ENCODE results near the gene E4F1. TPM values are rescaled to one million over a fixed set of nuclear protein-coding genes. Genes with fewer than 3 reads are reported as not detected.
A peak's percentile ranks its signal among the peaks of the same experiment; 100 is the strongest.

E4F1 gene
- total and polyA plus RNA-seq, 2 of the 8 experiments (the other 6 are each of a cell fraction or from before 2014, with no cell fraction given): 22.2 to 27.0 TPM

- Histone ChIP-seq H3K23ac (ENCODE audit: insufficient read length) (no peak overlapping the region), H4K8ac (ENCODE audit: extremely low read depth, insufficient read depth, low read length) (peak overlapping the region; percentile 51; the same call in 1 of the 2 replicates), H4K20me1 (replicated peaks in 1 of 2; ENCODE audit: control insufficient read depth in 1 of 2, insufficient read depth in 2 of 2, low read length in 2 of 2) (peaks cover 0 to 6% of the 10 kb centered on the region in 2 experiments), H2BK12ac (ENCODE audit: low read depth, low read length) (no peak overlapping the region), H3K79me1 (ENCODE audit: low read depth, low read length) (no peaks in the 10 kb centered on the region), H3K18ac (ENCODE audit: extremely low read depth, low read length) (no peak overlapping the region), H3K56ac (replicated peaks; ENCODE audit: insufficient read length, low read depth, low read length) (no peak overlapping the region), H2AFZ (ENCODE audit: low read length) (no peak overlapping the region), H3K4me1 (replicated peaks in 1 of 4; ENCODE audit: control insufficient read depth in 3 of 4, insufficient read depth in 4 of 4, low read length in 3 of 4) (no peaks in the 10 kb centered on the region; a peak in 2 of 7 replicates), H3K9me3 (ENCODE audit: insufficient read depth in 2 of 2, low read depth in 1 of 2, low read length in 1 of 2) (no peaks in the 10 kb centered on the region), H3K36me3 (ENCODE audit: control insufficient read depth in 2 of 4, insufficient read depth in 4 of 4, low read length in 3 of 4) (peaks cover 0 to 4% (median 0%) of the 10 kb centered on the region in 4 experiments; a peak in 1 of 8 replicates), H3K27ac (ENCODE audit: low read depth, low read length) (no peak overlapping the region), H3K27me3 (replicated peaks in 1 of 4; ENCODE audit: control insufficient read depth in 3 of 4, extremely low read depth in 1 of 4, insufficient read depth in 3 of 4, low read length in 3 of 4) (no peaks in the 10 kb centered on the region), H3K4me2 (ENCODE audit: insufficient read depth in 1 of 2, low read depth in 2 of 2, low read length in 2 of 2) (no peak overlapping the region), H3K14ac (ENCODE audit: insufficient read length) (no peak overlapping the region), H3K9ac (replicated peaks in 1 of 4; ENCODE audit: extremely low read depth in 1 of 4, low read depth in 3 of 4, low read length in 3 of 4) (no peak overlapping the region), H3K4me3 (ENCODE audit: extremely low read depth in 1 of 4, insufficient read depth in 2 of 4, low read depth in 3 of 4, low read length in 4 of 4) (no peak overlapping the region), H3K23me2 (ENCODE audit: low read depth, low read length) (peaks cover 1% of the 10 kb centered on the region; the same call in 1 of the 2 replicates), H4K91ac (replicated peaks; ENCODE audit: insufficient read length, low read length) (no peak overlapping the region), H3K79me2 (ENCODE audit: control insufficient read depth in 1 of 2, insufficient read depth in 2 of 2, low read length in 2 of 2) (no peaks in the 10 kb centered on the region), H4K5ac (ENCODE audit: insufficient read length, low read depth, low read length) (no peak overlapping the region), H2BK15ac (ENCODE audit: low read length) (no peak overlapping the region), H2BK5ac (ENCODE audit: low read depth, low read length) (no peak overlapping the region), H2BK20ac (ENCODE audit: low read length) (no peak overlapping the region), H2AK5ac (ENCODE audit: low read depth, low read length) (no peak overlapping the region), H3K4ac (replicated peaks; ENCODE audit: insufficient read length, low read depth, low read length) (no peak overlapping the region), H2BK120ac (replicated peaks; ENCODE audit: low read depth, low read length) (no peak overlapping the region)
- DNase-seq (ENCODE audit: low read depth in 1 of 2, low spot score in 2 of 2): no peak
- no peak for FAIRE-seq
- ChIA-PET CTCF (ENCODE audit: partially characterized antibody) (no interaction called here), POLR2A (ENCODE audit: partially characterized antibody) (interaction anchor here (0.6 to 4.9 kb wide), 6 partner anchors 19 to 480 kb away, joined by 3 to 17 read pairs (median 4); partner anchors contain the start of genes ECI1 and TRAF7)
- 91% methylated on average over 17 of the region's 17 CpGs; no CpG with 5 or more reads in 1 of the 2 experiments for WGBS, 2 experiments (ENCODE audit: extremely low coverage in 1 of 2, insufficient coverage in 1 of 2, insufficient read length in 1 of 2, insufficient replicate concordance in 2 of 2, low coverage in 1 of 2, low lambda C conversion rate in 2 of 2, missing lambda C conversion rate in 1 of 2)
- TF ChIP-seq CHD2 (IDR thresholded peaks at IDR 0.05; ENCODE audit: low read length) (no peak), TAF1 (IDR thresholded peaks at IDR 0.05; ENCODE audit: low read depth, low read length) (no peak), POU5F1 (IDR thresholded peaks at IDR 0.05; ENCODE audit: low read depth, low read length) (no peak), KDM4A (IDR thresholded peaks at IDR 0.05; ENCODE audit: low read depth, low read length, severe bottlenecking) (no peak), NANOG (IDR thresholded peaks at IDR 0.05; ENCODE audit: insufficient read depth, low read depth, low read length, poor library complexity, severe bottlenecking) (no peak), ZNF274 (IDR thresholded peaks at IDR 0.05; ENCODE audit: borderline replicate concordance, extremely low read depth, low read length) (no peak), TBP (IDR thresholded peaks at IDR 0.05; ENCODE audit: low read depth, low read length) (no peak), CTCF (IDR thresholded peaks at IDR 0.05; ENCODE audit: control extremely low read depth in 1 of 3, insufficient read depth in 1 of 3, low read depth in 1 of 3, low read length in 3 of 3) (no peak), MAX (IDR thresholded peaks at IDR 0.05) (no peak), NRF1 (IDR thresholded peaks at IDR 0.05; ENCODE audit: low read depth, low read length) (no peak), SUZ12 (IDR thresholded peaks at IDR 0.05; ENCODE audit: low read length) (no peak), BCL11A (IDR thresholded peaks at IDR 0.05; ENCODE audit: low read depth in 2 of 2, low read length in 2 of 2) (no peak)
Observed at GRCh38 chr16:2187212-2187611, 36.2 kb upstream of the E4F1 start.
